HG03558 (cell line): Measurements from ENCODE around the gene MBD3.
A peak's percentile ranks its signal among the peaks of the same experiment; 100 is the strongest.
"Not testable (repeated sequence)": the region's sequence is repeated elsewhere in the genome, so short reads cannot be mapped to it uniquely, and the experiment has no call there.

ENCODE experiments used
- ATAC-seq: cut with Tn5 transposase; IDR thresholded peaks from one replicate; pipeline ENCODE4 v1.9.1; 2021; ENCODE audit warnings: moderate number of reproducible peaks; ENCODE audit not compliant: unreplicated experiment; ENCODE audit errors: extremely low read depth

The MBD3 gene

GRCh38 chr19:1592755-1593500 is at the start of gene MBD3:
Gene MBD3, minus strand, starts transcription at chr19:1592865. Its CDS starts 234 bp downstream, at chr19:1592631.
- peak; percentile 29 for ATAC-seq

- not testable (repeated sequence) for ATAC-seq
Observed at GRCh38 chr19:1640893-1641448, 48.3 kb upstream of the MBD3 start.

- no peak for ATAC-seq
Observed at GRCh38 chr19:1636325-1637236, 43.9 kb upstream of the MBD3 start.

GRCh38 chr19:1634938-1635243 is 42.2 kb upstream of the MBD3 start:
- no peak for ATAC-seq

GRCh38 chr19:1634242-1634937 is 41.7 kb upstream of the MBD3 start:
- ATAC-seq: no peak

- ATAC-seq: no peak
Observed at GRCh38 chr19:1633269-1633826, 40.7 kb upstream of the MBD3 start.

GRCh38 chr19:1632462-1633268 is 40.0 kb upstream of the MBD3 start:
- ATAC-seq: no peak

- ATAC-seq: no peak
Observed at GRCh38 chr19:1631557-1632100, 39.0 kb upstream of the MBD3 start.

GRCh38 chr19:1630811-1631210 is 38.1 kb upstream of the MBD3 start:
- ATAC-seq: no peak

- no peak for ATAC-seq
Observed at GRCh38 chr19:1630012-1630411, 37.3 kb upstream of the MBD3 start.

- no peak for ATAC-seq
Observed at GRCh38 chr19:1629256-1629808, 36.7 kb upstream of the MBD3 start.

- no peak for ATAC-seq
Observed at GRCh38 chr19:1627194-1627593, 34.5 kb upstream of the MBD3 start.

- no peak for ATAC-seq
Observed at GRCh38 chr19:1626417-1627010, 33.8 kb upstream of the MBD3 start.

GRCh38 chr19:1624458-1624857 is 31.8 kb upstream of the MBD3 start:
- ATAC-seq: no peak

GRCh38 chr19:1622541-1622940 is 29.9 kb upstream of the MBD3 start:
- ATAC-seq: no peak

GRCh38 chr19:1622007-1622406 is 29.3 kb upstream of the MBD3 start:
- no peak for ATAC-seq

GRCh38 chr19:1621574-1621973 is 28.9 kb upstream of the MBD3 start:
- ATAC-seq: no peak

- ATAC-seq: no peak
Observed at GRCh38 chr19:1621021-1621420, 28.4 kb upstream of the MBD3 start.

GRCh38 chr19:1620502-1620901 is 27.8 kb upstream of the MBD3 start:
- ATAC-seq: no peak
